Nephron (organoid): ENCODE measurements around the gene MX2.

Experiments used
- H3K27ac Mint-ChIP-seq, 3 experiments: 2 replicates each; pipeline ENCODE4 v1.8.0; 2020; ENCODE audit warnings: mixed read lengths in 3 of 3, mild to moderate bottlenecking in 2 of 3, moderate library complexity in 1 of 3
- H3K27me3 Mint-ChIP-seq: 2 replicates; pipeline ENCODE4 v1.8.0; 2021; ENCODE audit warnings: low read depth, mild to moderate bottlenecking, moderate library complexity, mixed read lengths
- H3K36me3 Mint-ChIP-seq: 2 replicates; pipeline ENCODE4 v1.8.0; 2020; ENCODE audit warnings: low read depth, mixed read lengths
- H3K4me1 Mint-ChIP-seq: 2 replicates; pipeline ENCODE4 v1.8.0; 2020; ENCODE audit warnings: mixed read lengths
- H3K4me3 Mint-ChIP-seq, 3 experiments: 2 replicates each; pipeline ENCODE4 v1.8.0; 2020; ENCODE audit warnings: mild to moderate bottlenecking in 3 of 3, mixed read lengths in 3 of 3, moderate library complexity in 2 of 3
- H3K9me3 Mint-ChIP-seq: 2 replicates; pipeline ENCODE4 v1.8.0; 2020; ENCODE audit warnings: mixed read lengths
- TF ChIP-seq, protein P1 (sequence below), 3 experiments: fragments of 200-600 bp; sonication (generic); IDR thresholded peaks; one replicate each; pipeline ENCODE4 v1.5.0; 2021; ENCODE audit warnings: antibody characterized with exemption in 3 of 3; ENCODE audit not compliant: unreplicated experiment in 3 of 3

The MX2 gene

DNA sequence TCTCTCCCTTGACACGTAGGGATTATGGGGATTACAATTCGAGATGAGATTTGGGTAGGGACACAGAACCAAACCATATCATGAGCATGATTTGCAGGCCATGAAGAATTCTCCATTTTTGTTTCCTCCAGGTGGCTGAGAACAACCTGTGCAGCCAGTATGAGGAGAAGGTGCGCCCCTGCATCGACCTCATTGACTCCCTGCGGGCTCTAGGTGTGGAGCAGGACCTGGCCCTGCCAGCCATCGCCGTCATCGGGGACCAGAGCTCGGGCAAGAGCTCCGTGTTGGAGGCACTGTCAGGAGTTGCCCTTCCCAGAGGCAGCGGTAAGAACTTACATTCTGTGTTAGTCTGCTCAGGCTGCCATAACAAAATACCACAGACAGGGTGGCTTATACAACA, 73.9 kb downstream of the MX2 start:
- Mint-ChIP-seq H3K4me3 (no peak overlapping the region), H3K4me1 (no peaks in the 10 kb centered on the region), H3K27ac (no peak overlapping the region), H3K9me3 (peaks cover 19% of the 10 kb centered on the region), H3K36me3 (peaks cover 7% of the 10 kb centered on the region), H3K27me3 (peaks cover 3% of the 10 kb centered on the region)
- TF ChIP-seq, protein P1, sequence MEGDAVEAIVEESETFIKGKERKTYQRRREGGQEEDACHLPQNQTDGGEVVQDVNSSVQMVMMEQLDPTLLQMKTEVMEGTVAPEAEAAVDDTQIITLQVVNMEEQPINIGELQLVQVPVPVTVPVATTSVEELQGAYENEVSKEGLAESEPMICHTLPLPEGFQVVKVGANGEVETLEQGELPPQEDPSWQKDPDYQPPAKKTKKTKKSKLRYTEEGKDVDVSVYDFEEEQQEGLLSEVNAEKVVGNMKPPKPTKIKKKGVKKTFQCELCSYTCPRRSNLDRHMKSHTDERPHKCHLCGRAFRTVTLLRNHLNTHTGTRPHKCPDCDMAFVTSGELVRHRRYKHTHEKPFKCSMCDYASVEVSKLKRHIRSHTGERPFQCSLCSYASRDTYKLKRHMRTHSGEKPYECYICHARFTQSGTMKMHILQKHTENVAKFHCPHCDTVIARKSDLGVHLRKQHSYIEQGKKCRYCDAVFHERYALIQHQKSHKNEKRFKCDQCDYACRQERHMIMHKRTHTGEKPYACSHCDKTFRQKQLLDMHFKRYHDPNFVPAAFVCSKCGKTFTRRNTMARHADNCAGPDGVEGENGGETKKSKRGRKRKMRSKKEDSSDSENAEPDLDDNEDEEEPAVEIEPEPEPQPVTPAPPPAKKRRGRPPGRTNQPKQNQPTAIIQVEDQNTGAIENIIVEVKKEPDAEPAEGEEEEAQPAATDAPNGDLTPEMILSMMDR (IDR thresholded peaks at IDR 0.05; ENCODE audit: unreplicated experiment in 3 of 3), result no peak

DNA sequence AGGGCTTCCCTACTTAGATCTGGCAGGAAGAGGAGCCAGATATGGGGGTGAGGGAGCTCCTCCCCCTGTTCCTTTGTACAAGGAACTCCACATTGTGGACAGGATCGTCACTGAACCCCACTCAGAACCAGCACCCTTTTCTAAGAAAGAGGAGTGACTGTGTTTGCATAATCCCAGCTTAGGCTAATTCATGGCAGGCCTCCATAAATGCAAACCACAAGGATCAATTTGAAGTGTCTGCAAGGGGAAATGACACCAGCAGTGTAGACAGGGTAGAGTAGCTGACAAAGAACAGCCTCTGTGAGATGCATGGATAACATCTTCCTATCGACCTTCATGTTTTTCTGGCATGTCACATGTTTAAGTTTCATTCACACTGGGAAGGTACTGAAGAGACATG, 75.9 kb downstream of the MX2 start:
- no peak overlapping the region for H3K27ac Mint-ChIP-seq
- no peaks in the 10 kb centered on the region for H3K4me1 Mint-ChIP-seq
- TF ChIP-seq, protein P1 (IDR thresholded peaks at IDR 0.05; ENCODE audit: unreplicated experiment in 3 of 3), result no peak
- H3K4me3 Mint-ChIP-seq, result no peak overlapping the region
- H3K27me3 Mint-ChIP-seq, result peaks cover 3% of the 10 kb centered on the region
- peaks cover 19% of the 10 kb centered on the region for H3K9me3 Mint-ChIP-seq
- H3K36me3 Mint-ChIP-seq, result peaks cover 7% of the 10 kb centered on the region

DNA sequence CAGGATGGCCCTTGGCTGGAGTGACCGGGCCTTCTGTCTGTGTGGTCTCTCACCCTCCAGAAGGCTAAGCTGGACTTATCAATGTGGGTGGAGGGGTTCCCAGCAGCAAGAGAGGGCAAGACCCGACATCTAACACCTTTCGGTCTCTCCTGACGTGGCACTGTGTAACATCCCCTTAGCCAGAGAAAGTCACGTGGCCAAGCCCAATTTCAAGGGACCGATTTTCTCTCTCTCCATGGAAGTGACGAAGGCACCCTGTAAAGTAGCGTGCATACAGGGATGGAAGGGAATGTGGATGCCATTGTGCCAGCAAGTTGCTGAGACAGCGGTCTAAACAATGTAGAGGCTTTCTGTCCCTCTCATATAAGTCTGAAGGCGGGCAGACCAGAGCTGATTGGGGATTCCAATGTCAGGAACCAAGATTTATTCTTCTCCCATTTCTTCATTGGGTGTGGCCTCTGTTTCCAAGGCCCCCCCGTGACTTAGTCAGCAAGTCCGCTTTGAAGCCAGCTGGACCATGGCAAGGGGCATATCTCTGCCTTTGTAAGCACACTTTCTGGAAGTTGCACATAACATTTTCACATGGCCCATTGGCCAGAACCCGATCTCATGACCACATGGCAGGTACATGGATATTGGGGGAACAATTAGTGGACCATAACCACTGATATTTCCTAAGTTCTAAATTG, 76.7 kb downstream of the MX2 start:
- Mint-ChIP-seq H3K36me3 (peaks cover 7% of the 10 kb centered on the region), H3K27ac (no peak overlapping the region), H3K4me3 (no peak overlapping the region), H3K4me1 (no peaks in the 10 kb centered on the region), H3K9me3 (peaks cover 16% of the 10 kb centered on the region), H3K27me3 (peaks cover 3% of the 10 kb centered on the region)
- TF ChIP-seq, protein P1 (IDR thresholded peaks at IDR 0.05; ENCODE audit: unreplicated experiment in 3 of 3), result no peak

DNA sequence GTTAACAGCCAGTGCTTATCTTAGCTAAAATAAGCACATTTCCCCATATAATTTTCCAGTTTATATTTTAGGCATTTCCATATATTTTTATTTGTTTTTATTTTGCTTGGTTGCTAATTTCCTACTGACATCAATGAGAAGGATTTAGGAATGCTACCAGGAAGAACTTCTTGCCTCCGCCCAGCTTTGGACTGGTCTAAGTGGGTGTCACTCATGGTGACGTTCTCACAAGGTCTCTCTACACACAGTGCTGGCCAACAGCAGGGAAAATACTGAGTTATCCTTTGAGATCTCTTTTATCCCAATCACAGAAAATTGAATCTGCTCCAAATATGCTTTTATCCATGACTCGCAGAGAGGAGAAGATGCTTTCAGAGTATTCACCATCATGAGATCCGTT, 77.4 kb downstream of the MX2 start:
- Mint-ChIP-seq H3K36me3 (peaks cover 7% of the 10 kb centered on the region), H3K4me3 (no peak overlapping the region), H3K9me3 (peaks cover 16% of the 10 kb centered on the region), H3K27me3 (peaks cover 3% of the 10 kb centered on the region), H3K27ac (no peak overlapping the region), H3K4me1 (no peaks in the 10 kb centered on the region)
- TF ChIP-seq, protein P1 (IDR thresholded peaks at IDR 0.05; ENCODE audit: unreplicated experiment in 3 of 3), result no peak

DNA sequence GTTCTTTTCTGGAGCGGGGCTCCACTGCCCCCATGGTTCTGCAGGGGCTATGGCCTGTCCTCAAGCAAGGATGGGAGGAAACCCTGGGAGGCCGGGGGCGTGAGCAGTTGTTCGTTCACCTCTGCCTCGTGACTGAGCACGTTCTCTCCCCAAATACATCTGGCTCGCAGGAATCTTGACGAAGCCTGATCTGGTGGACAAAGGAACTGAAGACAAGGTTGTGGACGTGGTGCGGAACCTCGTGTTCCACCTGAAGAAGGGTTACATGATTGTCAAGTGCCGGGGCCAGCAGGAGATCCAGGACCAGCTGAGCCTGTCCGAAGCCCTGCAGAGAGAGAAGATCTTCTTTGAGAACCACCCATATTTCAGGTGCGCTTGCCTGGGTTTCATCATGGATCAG, 79.7 kb downstream of the MX2 start:
- H3K4me3 Mint-ChIP-seq, result no peak overlapping the region
- TF ChIP-seq, protein P1 (IDR thresholded peaks at IDR 0.05; ENCODE audit: unreplicated experiment in 3 of 3), result no peak
- H3K36me3 Mint-ChIP-seq, result peaks cover under 1% of the 10 kb centered on the region

More for the DNA sequence above, 79.7 kb downstream of the MX2 start:
- Mint-ChIP-seq H3K27ac (no peak overlapping the region), H3K27me3 (peaks cover 3% of the 10 kb centered on the region), H3K4me1 (no peaks in the 10 kb centered on the region), H3K9me3 (no peaks in the 10 kb centered on the region)
